ENCODE results near the gene MCM9.

DNA sequence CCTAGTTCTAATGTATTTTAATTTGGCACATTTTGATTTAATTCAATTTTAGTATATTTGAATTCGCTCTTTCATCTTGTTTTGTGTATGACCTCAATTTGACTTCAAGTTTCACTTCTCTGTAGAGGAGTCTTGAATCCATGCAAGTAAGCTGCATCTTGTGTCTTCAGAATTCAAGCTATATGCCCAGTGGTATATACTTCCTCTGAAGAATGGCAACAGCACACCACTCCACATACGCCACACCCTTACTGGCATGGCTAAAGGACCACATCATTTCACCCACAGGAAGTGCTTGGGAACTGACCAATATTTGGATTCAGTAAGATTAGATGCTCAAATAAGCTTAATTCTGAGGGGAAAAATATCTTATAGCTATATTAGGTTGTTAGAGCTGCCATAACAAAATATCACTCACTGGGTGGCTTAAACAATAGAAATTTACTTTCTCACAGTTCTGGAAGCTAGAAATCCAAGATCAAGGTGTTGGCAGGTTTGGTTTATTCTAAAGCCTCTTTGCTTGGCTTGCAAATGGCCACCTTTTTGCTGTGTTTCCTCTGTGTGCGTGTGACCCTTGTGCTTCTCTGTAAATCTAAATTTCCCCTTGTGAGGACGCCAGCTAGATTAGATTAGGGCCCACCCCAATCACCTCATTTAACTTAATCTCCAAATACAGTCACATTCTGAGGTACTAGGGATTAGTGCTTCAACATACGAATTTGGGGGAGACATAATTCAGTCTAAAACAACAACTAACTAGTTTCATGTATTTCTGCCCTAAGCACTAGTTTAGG lies 43.8 kb downstream of the MCM9 start:
- TF ChIP-seq ESRRA (IDR thresholded peaks at IDR 0.05; ENCODE audit: borderline replicate concordance, low read length), result no peak
- TF ChIP-seq POLR2A (IDR thresholded peaks at IDR 0.05; ENCODE audit: low read length), result no peak
- TF ChIP-seq, protein P1, sequence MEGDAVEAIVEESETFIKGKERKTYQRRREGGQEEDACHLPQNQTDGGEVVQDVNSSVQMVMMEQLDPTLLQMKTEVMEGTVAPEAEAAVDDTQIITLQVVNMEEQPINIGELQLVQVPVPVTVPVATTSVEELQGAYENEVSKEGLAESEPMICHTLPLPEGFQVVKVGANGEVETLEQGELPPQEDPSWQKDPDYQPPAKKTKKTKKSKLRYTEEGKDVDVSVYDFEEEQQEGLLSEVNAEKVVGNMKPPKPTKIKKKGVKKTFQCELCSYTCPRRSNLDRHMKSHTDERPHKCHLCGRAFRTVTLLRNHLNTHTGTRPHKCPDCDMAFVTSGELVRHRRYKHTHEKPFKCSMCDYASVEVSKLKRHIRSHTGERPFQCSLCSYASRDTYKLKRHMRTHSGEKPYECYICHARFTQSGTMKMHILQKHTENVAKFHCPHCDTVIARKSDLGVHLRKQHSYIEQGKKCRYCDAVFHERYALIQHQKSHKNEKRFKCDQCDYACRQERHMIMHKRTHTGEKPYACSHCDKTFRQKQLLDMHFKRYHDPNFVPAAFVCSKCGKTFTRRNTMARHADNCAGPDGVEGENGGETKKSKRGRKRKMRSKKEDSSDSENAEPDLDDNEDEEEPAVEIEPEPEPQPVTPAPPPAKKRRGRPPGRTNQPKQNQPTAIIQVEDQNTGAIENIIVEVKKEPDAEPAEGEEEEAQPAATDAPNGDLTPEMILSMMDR (IDR thresholded peaks at IDR 0.05), result no peak

Data from A549 (cell line).